Measurements from ENCODE around the gene C2CD2. TPM values are rescaled to one million over a fixed set of nuclear protein-coding genes. Genes with fewer than 3 reads are reported as not detected.

C2CD2 gene
- total and polyA plus RNA-seq, 2 of the 4 experiments (the other 2 are of a cell fraction), result 15.6 to 25.3 TPM

DNA sequence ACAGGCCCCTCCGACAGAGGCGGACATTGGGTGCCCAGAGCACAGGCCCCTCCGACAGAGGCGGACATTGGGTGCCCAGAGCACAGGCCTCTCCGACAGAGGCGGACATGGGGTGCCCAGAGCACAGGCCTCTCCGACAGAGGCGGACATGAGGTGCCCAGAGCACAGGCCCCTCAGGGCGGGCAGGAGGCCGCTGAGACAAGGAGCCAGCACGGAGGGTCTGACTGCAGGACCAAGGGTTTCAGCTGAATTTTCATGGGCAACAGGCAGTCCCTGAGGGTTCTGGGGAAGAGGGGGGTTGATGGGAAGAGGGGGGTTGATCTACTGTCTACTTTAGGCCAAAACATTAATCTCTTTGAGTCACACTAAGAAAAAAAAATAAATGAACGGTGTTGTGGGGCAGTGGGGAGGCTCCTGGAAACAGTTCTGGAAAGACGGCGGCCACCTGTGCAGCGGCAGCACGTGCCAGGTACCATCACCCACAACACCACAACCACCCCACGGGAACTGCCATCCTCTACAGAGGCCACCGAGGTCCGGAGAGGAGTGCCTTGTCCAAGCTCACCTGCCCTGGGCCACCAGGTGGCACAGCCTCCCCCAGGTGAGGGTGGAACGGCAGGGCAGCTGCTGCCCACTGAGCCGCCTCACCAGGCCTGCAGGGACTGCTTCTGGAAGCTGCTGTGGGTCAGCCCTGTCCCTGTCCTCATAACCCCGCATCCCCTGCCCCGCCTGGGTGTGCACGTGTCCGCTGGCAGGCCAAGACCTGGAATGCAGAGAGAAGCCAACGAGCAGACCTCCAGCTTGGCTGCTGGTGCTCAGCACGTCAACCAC is 95.1 kb downstream of the C2CD2 start:
- Histone ChIP-seq H2BK15ac (ENCODE audit: low read depth, low read length) (no peak overlapping the region), H3K79me1 (ENCODE audit: low read depth in 1 of 2, low read length in 2 of 2) (peaks cover 3 to 21% of the 10 kb centered on the region in 2 experiments; a peak in 2 of 4 replicates), H4K91ac (ENCODE audit: insufficient read depth, low read depth, low read length) (no peak overlapping the region), H2AK5ac (ENCODE audit: low read depth, low read length) (no peak overlapping the region), H2BK5ac (ENCODE audit: low read depth, low read length, poor library complexity, severe bottlenecking) (no peak overlapping the region), H2AK9ac (replicated peaks; ENCODE audit: low read depth, low read length, poor library complexity) (no peak overlapping the region), H4K5ac (ENCODE audit: low read depth, low read length) (no peak overlapping the region), H3K14ac (replicated peaks; ENCODE audit: low read depth, low read length) (no peak overlapping the region), H3K23ac (ENCODE audit: low read depth, low read length) (no peak overlapping the region), H3K4ac (ENCODE audit: low read depth, low read length) (no peak overlapping the region), H3K9me1 (ENCODE audit: insufficient read depth, low read length) (peaks cover 7% of the 10 kb centered on the region), H3K27me3 (ENCODE audit: control insufficient read depth, insufficient read depth, low read length) (no peaks in the 10 kb centered on the region), H3K4me2 (ENCODE audit: low read depth, low read length) (no peak overlapping the region), H3K9me3 (ENCODE audit: control insufficient read depth, insufficient read depth, low read length) (no peaks in the 10 kb centered on the region), H4K8ac (ENCODE audit: low read depth in 2 of 2, low read length in 2 of 2) (no peak overlapping the region), H3K56ac (ENCODE audit: extremely low read depth, insufficient read depth, low read length) (no peak overlapping the region), H2AFZ (replicated peaks; ENCODE audit: low read length, poor library complexity) (no peak overlapping the region), H3K18ac (ENCODE audit: low read depth, low read length) (no peak overlapping the region), H2BK120ac (ENCODE audit: low read depth, low read length) (no peak overlapping the region), H3K4me3 (ENCODE audit: insufficient read depth, low read depth, low read length) (no peak overlapping the region), H3K27ac (ENCODE audit: insufficient read depth, low read length) (no peak overlapping the region), H3K36me3 (ENCODE audit: control insufficient read depth, insufficient read depth, low read length) (peaks cover 27% of the 10 kb centered on the region), H2BK20ac (ENCODE audit: low read depth, low read length) (no peak overlapping the region), H3K9ac (ENCODE audit: low read depth, low read length) (no peak overlapping the region), H3K4me1 (ENCODE audit: control insufficient read depth, insufficient read depth, low read length) (peaks cover 2% of the 10 kb centered on the region; the same call in 1 of the 2 replicates), H4K20me1 (ENCODE audit: insufficient read depth, low read length) (no peaks in the 10 kb centered on the region)
- ChIA-PET POLR2A (ENCODE audit: unreplicated experiment) (no interaction called here), CTCF (no interaction called here)
- intact Hi-C loops (cut with micrococcal nuclease), result no loop called here
- WGBS, 2 experiments (ENCODE audit: extremely low coverage in 2 of 2, insufficient read length in 1 of 2), result 92% methylated on average over 10 of the region's 27 CpGs; no CpG with 5 or more reads in 1 of the 2 experiments
- no TSS peak for BruUV-seq (replicated peaks)
- in situ Hi-C loops (cut with MboI; ENCODE audit: low sequenced_read_pairs), result no loop called here
- dilution Hi-C loops (cut with HindIII; ENCODE audit: low sequenced_read_pairs, unreplicated experiment), result no loop called here
- ATAC-seq (ENCODE audit: low read depth) (no peak), DNase-seq (no peak)
- TF ChIP-seq SMC3 (IDR thresholded peaks at IDR 0.05; ENCODE audit: low read depth, low read length), result no peak
- TF ChIP-seq, protein P1, sequence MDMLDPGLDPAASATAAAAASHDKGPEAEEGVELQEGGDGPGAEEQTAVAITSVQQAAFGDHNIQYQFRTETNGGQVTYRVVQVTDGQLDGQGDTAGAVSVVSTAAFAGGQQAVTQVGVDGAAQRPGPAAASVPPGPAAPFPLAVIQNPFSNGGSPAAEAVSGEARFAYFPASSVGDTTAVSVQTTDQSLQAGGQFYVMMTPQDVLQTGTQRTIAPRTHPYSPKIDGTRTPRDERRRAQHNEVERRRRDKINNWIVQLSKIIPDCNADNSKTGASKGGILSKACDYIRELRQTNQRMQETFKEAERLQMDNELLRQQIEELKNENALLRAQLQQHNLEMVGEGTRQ (IDR thresholded peaks at IDR 0.05; ENCODE audit: low read depth, low read length), result no peak
- no peak for TF ChIP-seq CHD1 (IDR thresholded peaks at IDR 0.05; ENCODE audit: low read depth, low read length)
- TF ChIP-seq NFE2L2 (IDR thresholded peaks at IDR 0.05; ENCODE audit: low read depth, low read length), result no peak
- TF ChIP-seq MAFK (IDR thresholded peaks at IDR 0.05; ENCODE audit: low read depth, low read length), result no peak
- no peak for TF ChIP-seq MXI1 (IDR thresholded peaks at IDR 0.05; ENCODE audit: borderline replicate concordance, low read depth, low read length)
- TF ChIP-seq CEBPB (IDR thresholded peaks at IDR 0.05; ENCODE audit: low read depth, low read length), result no peak
- TF ChIP-seq RFX5 (IDR thresholded peaks at IDR 0.05; ENCODE audit: low read depth, low read length), result no peak
- TF ChIP-seq POLR2A (IDR thresholded peaks at IDR 0.05; ENCODE audit: low read depth, low read length), result no peak
- no peak for TF ChIP-seq RCOR1 (IDR thresholded peaks at IDR 0.05; ENCODE audit: insufficient replicate concordance, low read length)
- TF ChIP-seq MAZ (IDR thresholded peaks at IDR 0.05; ENCODE audit: borderline replicate concordance, low read depth, low read length), result no peak
- TF ChIP-seq, protein P2, sequence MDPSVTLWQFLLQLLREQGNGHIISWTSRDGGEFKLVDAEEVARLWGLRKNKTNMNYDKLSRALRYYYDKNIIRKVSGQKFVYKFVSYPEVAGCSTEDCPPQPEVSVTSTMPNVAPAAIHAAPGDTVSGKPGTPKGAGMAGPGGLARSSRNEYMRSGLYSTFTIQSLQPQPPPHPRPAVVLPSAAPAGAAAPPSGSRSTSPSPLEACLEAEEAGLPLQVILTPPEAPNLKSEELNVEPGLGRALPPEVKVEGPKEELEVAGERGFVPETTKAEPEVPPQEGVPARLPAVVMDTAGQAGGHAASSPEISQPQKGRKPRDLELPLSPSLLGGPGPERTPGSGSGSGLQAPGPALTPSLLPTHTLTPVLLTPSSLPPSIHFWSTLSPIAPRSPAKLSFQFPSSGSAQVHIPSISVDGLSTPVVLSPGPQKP (IDR thresholded peaks at IDR 0.05; ENCODE audit: borderline replicate concordance, low read depth, low read length), result no peak
- TF ChIP-seq, protein P3, sequence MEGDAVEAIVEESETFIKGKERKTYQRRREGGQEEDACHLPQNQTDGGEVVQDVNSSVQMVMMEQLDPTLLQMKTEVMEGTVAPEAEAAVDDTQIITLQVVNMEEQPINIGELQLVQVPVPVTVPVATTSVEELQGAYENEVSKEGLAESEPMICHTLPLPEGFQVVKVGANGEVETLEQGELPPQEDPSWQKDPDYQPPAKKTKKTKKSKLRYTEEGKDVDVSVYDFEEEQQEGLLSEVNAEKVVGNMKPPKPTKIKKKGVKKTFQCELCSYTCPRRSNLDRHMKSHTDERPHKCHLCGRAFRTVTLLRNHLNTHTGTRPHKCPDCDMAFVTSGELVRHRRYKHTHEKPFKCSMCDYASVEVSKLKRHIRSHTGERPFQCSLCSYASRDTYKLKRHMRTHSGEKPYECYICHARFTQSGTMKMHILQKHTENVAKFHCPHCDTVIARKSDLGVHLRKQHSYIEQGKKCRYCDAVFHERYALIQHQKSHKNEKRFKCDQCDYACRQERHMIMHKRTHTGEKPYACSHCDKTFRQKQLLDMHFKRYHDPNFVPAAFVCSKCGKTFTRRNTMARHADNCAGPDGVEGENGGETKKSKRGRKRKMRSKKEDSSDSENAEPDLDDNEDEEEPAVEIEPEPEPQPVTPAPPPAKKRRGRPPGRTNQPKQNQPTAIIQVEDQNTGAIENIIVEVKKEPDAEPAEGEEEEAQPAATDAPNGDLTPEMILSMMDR (conservative IDR thresholded peaks at IDR 0.05; ENCODE audit: low read depth, low read length), result no peak
- TF ChIP-seq RAD21 (IDR thresholded peaks at IDR 0.05; ENCODE audit: low read length), result no peak
- no peak for TF ChIP-seq FOS (IDR thresholded peaks at IDR 0.05; ENCODE audit: low read depth, low read length)
